ACHN (cell line): ENCODE measurements around the gene ADAMTS19.
"Not testable (repeated sequence)": the region's sequence is repeated elsewhere in the genome, so short reads cannot be mapped to it uniquely, and the experiment has no call there.

Experiments
- DNase-seq: peaks from one replicate; pipeline ENCODE4 v3.0.0-alpha.2; 2015
- in situ Hi-C: cut with HindIII; loops from 2 replicates; pipeline ENCODE4 v1.10.0; 2017; ENCODE audit warnings: low sequenced_read_pairs, low pct_ligation_motif_present, low pct_unique_long_range_greater_than_20kb

Gene ADAMTS19

GRCh38 chr5:129459777-129460671, at the start of gene ADAMTS19:
ADAMTS19 (plus strand) TSS chr5:129460298; CDS start chr5:129460392, 94 bp downstream.
- in situ Hi-C loops, result no loop called here
- DNase-seq, result peak; percentile 20

- no peak for DNase-seq
- in situ Hi-C loops, result no loop called here
Measured at GRCh38 chr5:129410488-129410887, 49.6 kb upstream of the ADAMTS19 start.

- in situ Hi-C loops, result no loop called here
Measured at GRCh38 chr5:129412721-129413120, 47.4 kb upstream of the ADAMTS19 start.

GRCh38 chr5:129413570-129413969, 46.5 kb upstream of the ADAMTS19 start:
- in situ Hi-C loops, result no loop called here
- no peak for DNase-seq

More at GRCh38 chr5:129412721-129413120, 47.4 kb upstream of the ADAMTS19 start:
- no peak for DNase-seq

- in situ Hi-C loops, result no loop called here
- DNase-seq, result no peak
Measured at GRCh38 chr5:129419292-129419691, 40.8 kb upstream of the ADAMTS19 start.

- DNase-seq, result no peak
- in situ Hi-C loops, result no loop called here
Measured at GRCh38 chr5:129425031-129425430, 35.1 kb upstream of the ADAMTS19 start.

- no peak for DNase-seq
- in situ Hi-C loops, result no loop called here
Measured at GRCh38 chr5:129426071-129426470, 34.0 kb upstream of the ADAMTS19 start.

- DNase-seq, in situ Hi-C loops: not testable (repeated sequence)
Measured at GRCh38 chr5:129428636-129429035, 31.5 kb upstream of the ADAMTS19 start.

- DNase-seq, result no peak
- in situ Hi-C loops, result no loop called here
Measured at GRCh38 chr5:129431406-129431805, 28.7 kb upstream of the ADAMTS19 start.

- no peak for DNase-seq
- in situ Hi-C loops, result no loop called here
Measured at GRCh38 chr5:129438322-129438721, 21.8 kb upstream of the ADAMTS19 start.

- in situ Hi-C loops, result no loop called here
- DNase-seq, result no peak
Measured at GRCh38 chr5:129440424-129440823, 19.7 kb upstream of the ADAMTS19 start.

- DNase-seq, result no peak
- in situ Hi-C loops, result no loop called here
Measured at GRCh38 chr5:129441096-129441495, 19.0 kb upstream of the ADAMTS19 start.

GRCh38 chr5:129445379-129445778, 14.7 kb upstream of the ADAMTS19 start:
- DNase-seq, result no peak
- in situ Hi-C loops, result no loop called here

- in situ Hi-C loops, result no loop called here
- no peak for DNase-seq
Measured at GRCh38 chr5:129447968-129448367, 12.1 kb upstream of the ADAMTS19 start.

- no peak for DNase-seq
- in situ Hi-C loops, result no loop called here
Measured at GRCh38 chr5:129448654-129449053, 11.4 kb upstream of the ADAMTS19 start.

- in situ Hi-C loops, result no loop called here
- DNase-seq, result no peak
Measured at GRCh38 chr5:129454461-129454860, 5.6 kb upstream of the ADAMTS19 start.

GRCh38 chr5:129459450-129459776, 685 bp upstream of the ADAMTS19 start:
- DNase-seq, result no peak
- in situ Hi-C loops, result no loop called here

GRCh38 chr5:129460672-129460935, 506 bp downstream of the ADAMTS19 start:
- in situ Hi-C loops, result no loop called here
- DNase-seq, result no peak

- DNase-seq, result peak; percentile 29
- in situ Hi-C loops, result no loop called here
Measured at GRCh38 chr5:129460936-129461710, 1.0 kb downstream of the ADAMTS19 start.
